HUES48 (cell line): Measurements from ENCODE around the gene AGPAT3.

Source experiments
- H3K27ac ChIP-seq: one replicate; pipeline ENCODE4 v1.7.0; 2013; ENCODE audit warnings: low read depth, low read length, inconsistent platforms
- H3K27me3 ChIP-seq: 2 replicates; pipeline ENCODE4 v1.6.1; 2013; ENCODE audit warnings: mild to moderate bottlenecking, low read length; ENCODE audit not compliant: control insufficient read depth, insufficient read depth
- H3K36me3 ChIP-seq: 2 replicates; pipeline ENCODE4 v1.6.1; 2013; ENCODE audit warnings: low read length; ENCODE audit not compliant: control insufficient read depth, insufficient read depth
- H3K4me1 ChIP-seq: 2 replicates; pipeline ENCODE4 v1.6.1; 2013; ENCODE audit warnings: mild to moderate bottlenecking, low read length; ENCODE audit not compliant: control insufficient read depth, insufficient read depth
- H3K4me3 ChIP-seq: 2 replicates; pipeline ENCODE4 v1.5.1; 2013; ENCODE audit warnings: mild to moderate bottlenecking, low read depth, low read length
- H3K9ac ChIP-seq: 2 replicates; pipeline ENCODE4 v1.6.1; 2013; ENCODE audit warnings: mild to moderate bottlenecking, low read depth, low read length, moderate library complexity
- H3K9me3 ChIP-seq: 2 replicates; pipeline ENCODE4 v1.6.1; 2013; ENCODE audit warnings: low read length; ENCODE audit not compliant: control insufficient read depth, insufficient read depth

The AGPAT3 gene

DNA sequence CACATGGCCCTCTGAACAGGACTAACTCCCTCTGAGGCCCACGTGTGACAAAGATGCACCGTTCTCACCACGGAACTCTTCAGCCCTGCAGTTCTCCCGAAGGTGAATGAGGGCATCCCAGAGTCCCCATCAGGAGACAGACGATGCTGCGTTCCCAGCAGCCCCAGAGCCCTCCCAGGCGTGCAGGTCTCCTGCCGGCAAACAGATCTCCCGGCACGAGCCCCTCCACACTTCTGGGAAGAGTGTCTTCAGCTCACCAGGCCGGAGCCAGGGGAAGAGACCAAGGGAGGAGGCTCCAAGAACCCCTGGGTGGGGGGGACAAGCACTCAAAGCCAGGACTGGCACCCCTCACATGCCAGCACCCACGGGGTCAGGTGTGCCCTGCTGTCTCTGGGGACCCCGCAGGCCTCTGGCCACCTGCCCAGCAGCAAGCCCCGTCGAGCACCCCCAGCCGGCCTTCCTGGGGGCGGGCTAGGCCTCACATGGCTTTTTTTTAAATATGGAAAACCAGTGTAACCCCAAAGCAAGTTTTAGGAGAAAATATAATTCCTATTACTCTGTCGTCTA lies 102.0 kb downstream of the AGPAT3 start:
- no peak overlapping the region for H3K9ac ChIP-seq

DNA sequence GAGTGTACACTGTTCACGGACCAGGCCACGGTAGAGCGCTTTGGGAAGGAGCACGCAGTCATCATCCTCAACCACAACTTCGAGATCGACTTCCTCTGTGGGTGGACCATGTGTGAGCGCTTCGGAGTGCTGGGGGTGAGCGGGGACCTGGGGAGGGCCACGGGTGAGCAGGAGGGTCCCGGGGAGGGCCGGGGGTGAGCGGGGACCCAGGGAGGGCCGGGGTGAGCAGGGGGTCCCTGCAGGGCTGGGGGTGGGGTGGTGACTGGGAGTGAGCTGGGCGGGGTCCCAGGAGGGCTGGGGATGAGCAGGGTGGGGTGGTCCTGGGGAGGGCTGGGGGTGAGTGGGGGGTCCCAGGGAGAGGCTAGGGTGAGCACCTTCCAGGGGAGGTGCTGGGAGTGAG lies 103.0 kb downstream of the AGPAT3 start:
- H3K4me3 ChIP-seq: no peak overlapping the region
- no peaks in the 10 kb centered on the region for H3K36me3 ChIP-seq
- H3K9ac ChIP-seq: no peak overlapping the region
- no peaks in the 10 kb centered on the region for H3K4me1 ChIP-seq
- no peak overlapping the region for H3K27ac ChIP-seq
- H3K27me3 ChIP-seq: no peaks in the 10 kb centered on the region
- no peaks in the 10 kb centered on the region for H3K9me3 ChIP-seq

More for the DNA sequence above, 102.0 kb downstream of the AGPAT3 start:
- Histone ChIP-seq H3K4me3 (no peak overlapping the region), H3K4me1 (no peaks in the 10 kb centered on the region), H3K27ac (no peak overlapping the region), H3K36me3 (no peaks in the 10 kb centered on the region), H3K9me3 (no peaks in the 10 kb centered on the region), H3K27me3 (no peaks in the 10 kb centered on the region)

DNA sequence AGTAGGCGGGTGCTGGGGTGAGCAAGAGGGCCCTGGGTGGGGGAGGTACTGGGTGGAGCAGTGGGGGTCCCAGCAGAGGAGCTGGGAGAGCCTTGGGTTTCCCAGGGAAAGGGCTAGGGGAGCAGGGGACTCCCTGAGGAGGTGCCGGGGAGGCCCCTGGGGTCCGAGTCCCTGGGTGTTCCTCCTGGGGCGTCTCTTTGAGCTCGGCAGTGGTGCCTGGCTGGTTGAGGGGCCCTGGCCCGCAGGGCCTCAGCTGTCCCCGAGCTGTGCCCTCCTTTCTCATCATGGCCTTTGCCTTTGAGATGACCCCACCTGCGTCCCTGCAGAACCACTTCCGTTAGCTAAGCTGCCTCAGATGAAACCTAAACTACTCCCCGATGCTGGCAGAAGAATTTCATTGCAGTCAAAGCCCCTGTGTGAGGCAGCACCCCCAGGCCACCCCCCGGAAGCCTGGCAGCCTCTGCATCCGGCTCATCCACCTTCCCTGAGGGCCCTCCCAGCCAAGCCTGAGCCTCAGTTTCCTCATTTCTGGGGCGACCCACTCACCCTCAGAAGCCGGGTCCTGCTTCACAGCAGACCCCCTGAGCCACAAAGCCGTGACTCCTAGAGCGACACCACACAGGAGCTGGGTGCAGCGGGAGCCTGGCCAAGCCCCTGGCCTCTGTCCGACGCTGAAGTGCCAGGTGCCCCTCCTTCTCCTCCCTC lies 103.5 kb downstream of the AGPAT3 start:
- no peak overlapping the region for H3K4me3 ChIP-seq
- H3K27ac ChIP-seq: no peak overlapping the region
- H3K27me3 ChIP-seq: no peaks in the 10 kb centered on the region
- H3K9me3 ChIP-seq: no peaks in the 10 kb centered on the region
- H3K36me3 ChIP-seq: no peaks in the 10 kb centered on the region
- H3K4me1 ChIP-seq: no peaks in the 10 kb centered on the region
- no peak overlapping the region for H3K9ac ChIP-seq

DNA sequence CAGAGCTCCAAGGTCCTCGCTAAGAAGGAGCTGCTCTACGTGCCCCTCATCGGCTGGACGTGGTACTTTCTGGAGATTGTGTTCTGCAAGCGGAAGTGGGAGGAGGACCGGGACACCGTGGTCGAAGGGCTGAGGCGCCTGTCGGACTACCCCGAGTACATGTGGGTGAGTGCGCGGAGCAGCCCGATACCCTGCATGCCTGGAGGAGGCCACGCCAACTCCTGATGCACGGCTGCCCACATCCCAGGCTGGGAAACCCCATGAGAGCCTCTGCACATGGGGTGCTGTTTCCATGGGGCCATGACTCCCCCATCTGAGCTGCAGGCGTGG lies 104.1 kb downstream of the AGPAT3 start:
- Histone ChIP-seq H3K36me3 (no peaks in the 10 kb centered on the region), H3K9me3 (no peaks in the 10 kb centered on the region), H3K4me3 (no peak overlapping the region), H3K9ac (no peak overlapping the region), H3K27ac (no peak overlapping the region), H3K4me1 (no peaks in the 10 kb centered on the region), H3K27me3 (no peaks in the 10 kb centered on the region)

DNA sequence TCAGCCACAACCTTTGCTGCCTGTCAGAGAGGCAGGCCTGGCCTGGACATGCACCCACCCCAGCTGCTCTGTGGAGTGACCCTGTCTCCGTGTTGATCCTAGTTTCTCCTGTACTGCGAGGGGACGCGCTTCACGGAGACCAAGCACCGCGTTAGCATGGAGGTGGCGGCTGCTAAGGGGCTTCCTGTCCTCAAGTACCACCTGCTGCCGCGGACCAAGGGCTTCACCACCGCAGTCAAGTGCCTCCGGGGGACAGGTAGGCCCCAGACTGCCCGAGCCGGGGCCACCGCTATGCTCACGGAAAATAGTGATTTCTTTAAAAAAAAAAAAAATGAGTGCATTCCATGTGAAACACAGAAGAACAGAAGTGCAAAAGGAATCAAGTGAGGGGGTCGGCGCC lies 105.5 kb downstream of the AGPAT3 start:
- Histone ChIP-seq H3K27ac (no peak overlapping the region), H3K27me3 (no peaks in the 10 kb centered on the region), H3K4me1 (no peaks in the 10 kb centered on the region), H3K9me3 (no peaks in the 10 kb centered on the region), H3K4me3 (no peak overlapping the region), H3K9ac (no peak overlapping the region), H3K36me3 (no peaks in the 10 kb centered on the region)

DNA sequence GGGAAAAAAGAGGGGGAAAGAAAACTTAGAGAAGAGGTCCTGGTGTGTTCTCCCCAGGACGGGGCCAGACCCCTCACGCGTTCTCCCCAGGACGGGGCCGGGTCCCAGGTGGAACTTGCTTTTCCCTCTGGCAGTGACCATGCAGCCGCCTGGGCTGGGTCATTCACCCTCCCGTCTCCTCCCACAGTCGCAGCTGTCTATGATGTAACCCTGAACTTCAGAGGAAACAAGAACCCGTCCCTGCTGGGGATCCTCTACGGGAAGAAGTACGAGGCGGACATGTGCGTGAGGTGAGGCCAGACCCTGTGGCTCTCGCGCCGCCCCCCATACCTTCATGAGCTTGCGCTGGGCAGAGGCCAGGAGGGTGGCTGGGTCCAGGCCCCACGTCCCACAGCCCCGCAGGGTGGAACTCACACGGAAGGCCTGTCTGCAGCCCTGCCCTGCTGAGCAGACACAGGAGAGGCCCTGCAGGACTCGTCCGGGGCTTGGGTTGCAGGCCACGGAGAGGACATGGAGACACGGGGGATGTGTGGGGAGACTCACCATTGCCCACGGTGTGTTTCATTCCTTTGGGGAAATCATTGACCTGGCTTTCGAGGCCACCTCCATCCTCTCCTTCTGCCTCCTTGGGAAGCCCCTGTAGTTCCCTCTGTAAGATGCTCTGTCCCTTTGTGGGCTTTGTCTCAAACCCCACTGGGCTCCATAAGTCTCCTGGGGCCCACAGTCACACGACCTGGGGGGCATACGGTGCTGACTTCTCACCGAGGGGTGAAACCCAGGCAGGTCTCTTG lies 106.4 kb downstream of the AGPAT3 start:
- Histone ChIP-seq H3K4me3 (no peak overlapping the region), H3K9me3 (no peaks in the 10 kb centered on the region), H3K27me3 (no peaks in the 10 kb centered on the region), H3K9ac (no peak overlapping the region), H3K27ac (no peak overlapping the region), H3K36me3 (no peaks in the 10 kb centered on the region), H3K4me1 (no peaks in the 10 kb centered on the region)

DNA sequence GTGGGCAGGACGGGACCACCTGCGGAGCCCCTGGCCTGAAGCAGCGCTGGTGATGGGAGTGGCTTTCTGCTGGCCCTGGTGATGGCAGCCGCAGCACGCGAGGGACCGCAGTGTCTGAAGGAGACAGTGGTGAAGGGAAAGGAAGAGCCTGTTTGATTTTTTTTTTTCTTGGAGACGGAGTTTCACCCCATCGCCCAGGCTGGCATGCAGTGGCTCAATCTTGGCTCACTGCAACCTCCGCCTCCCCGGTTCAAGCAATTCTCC lies 106.9 kb downstream of the AGPAT3 start:
- Histone ChIP-seq H3K9ac (no peak overlapping the region), H3K27ac (no peak overlapping the region), H3K36me3 (no peaks in the 10 kb centered on the region), H3K4me1 (no peaks in the 10 kb centered on the region), H3K4me3 (no peak overlapping the region), H3K27me3 (no peaks in the 10 kb centered on the region), H3K9me3 (no peaks in the 10 kb centered on the region)

DNA sequence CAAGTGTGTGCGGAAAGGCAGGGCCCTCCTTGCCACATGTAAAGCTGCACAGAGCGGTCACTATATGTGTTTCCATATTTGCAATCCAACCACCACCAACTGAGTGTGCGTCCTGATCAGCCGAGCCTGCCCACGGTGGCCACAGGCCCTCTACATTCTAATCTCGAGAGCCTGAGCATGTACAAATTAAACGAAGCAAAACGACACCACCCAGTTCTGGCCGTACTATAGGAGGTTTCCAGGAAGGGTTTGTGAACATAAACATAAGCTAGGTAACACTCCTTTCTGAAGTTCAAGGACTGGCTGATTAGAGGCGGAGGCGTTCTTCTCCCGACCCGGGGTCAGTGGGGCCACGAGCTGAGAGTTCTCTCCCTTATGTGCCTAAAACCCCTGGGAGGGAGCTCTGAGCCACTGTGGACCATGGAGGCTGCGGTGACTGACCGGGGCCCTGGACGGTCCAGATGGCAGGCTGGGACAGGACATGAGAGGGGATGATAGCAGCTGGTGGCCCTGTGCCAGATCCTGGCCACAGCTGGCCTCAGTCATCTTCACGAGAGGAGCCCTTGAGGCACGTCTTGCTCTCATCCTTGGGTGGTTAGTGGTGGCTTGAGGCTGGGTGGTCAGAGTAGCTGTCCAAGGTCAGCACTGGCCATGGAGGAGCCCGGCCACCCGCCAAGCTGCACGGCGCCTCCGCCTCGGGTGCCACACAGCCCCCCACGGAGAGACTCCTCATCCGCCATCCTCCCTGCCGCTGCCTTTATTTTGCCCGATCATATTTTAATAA lies 108.0 kb downstream of the AGPAT3 start:
- H3K4me1 ChIP-seq: no peaks in the 10 kb centered on the region
- no peak overlapping the region for H3K27ac ChIP-seq
- H3K9ac ChIP-seq: no peak overlapping the region
- no peaks in the 10 kb centered on the region for H3K27me3 ChIP-seq
- no peaks in the 10 kb centered on the region for H3K36me3 ChIP-seq
- no peaks in the 10 kb centered on the region for H3K9me3 ChIP-seq
- H3K4me3 ChIP-seq: no peak overlapping the region

DNA sequence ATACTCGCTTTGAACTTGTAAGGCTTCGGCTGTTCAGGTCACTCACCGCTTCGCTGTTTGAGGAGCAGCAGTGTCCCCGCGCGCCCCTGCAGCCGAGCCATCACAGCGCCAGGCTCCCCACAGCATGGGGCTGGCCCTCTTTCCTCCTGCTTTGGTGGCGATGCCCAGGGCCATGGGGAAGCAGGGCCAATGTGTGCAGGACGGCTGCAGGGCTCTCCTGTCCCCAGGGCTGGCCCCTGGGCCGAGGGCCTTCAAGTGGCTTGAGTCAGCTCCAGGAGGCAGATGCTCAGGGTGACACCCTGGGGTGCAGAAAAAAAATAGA lies 108.6 kb downstream of the AGPAT3 start:
- Histone ChIP-seq H3K27me3 (no peaks in the 10 kb centered on the region), H3K36me3 (no peaks in the 10 kb centered on the region), H3K4me3 (no peak overlapping the region), H3K9me3 (no peaks in the 10 kb centered on the region), H3K27ac (no peak overlapping the region), H3K9ac (no peak overlapping the region), H3K4me1 (no peaks in the 10 kb centered on the region)

DNA sequence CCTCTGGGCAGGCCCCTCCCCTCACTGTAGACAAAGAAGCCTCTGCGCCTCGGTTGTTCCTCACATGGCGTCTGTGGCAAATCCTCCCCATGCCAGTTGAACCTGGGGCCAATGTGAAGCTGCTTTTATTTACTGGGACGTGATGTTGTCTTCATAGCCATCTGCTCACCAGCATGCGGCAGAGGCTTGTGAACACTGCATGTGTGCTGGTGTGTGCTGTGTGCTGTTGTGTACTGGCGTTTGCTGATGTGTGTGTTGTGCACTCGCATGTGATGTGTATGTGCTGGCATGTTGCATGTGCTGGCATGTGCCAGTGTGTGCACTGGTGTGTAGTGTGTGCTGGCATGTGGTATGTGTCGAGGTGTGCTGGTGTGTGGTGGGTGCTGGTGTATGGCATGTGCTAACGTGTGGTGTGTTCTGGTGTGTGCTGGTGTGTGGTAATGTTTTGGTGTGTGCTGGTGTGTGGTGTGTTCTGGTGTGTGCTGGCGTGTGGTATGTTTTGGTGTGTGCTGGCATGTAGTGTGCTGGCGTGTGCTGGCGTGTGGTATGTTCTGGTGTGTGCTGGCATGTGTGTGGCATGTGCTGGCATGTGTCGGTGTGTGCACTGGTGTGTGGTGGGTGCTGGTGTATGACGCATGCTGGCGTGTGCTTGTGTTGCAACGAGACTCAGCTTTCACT lies 109.9 kb downstream of the AGPAT3 start:
- no peaks in the 10 kb centered on the region for H3K36me3 ChIP-seq
- no peak overlapping the region for H3K4me3 ChIP-seq
- no peaks in the 10 kb centered on the region for H3K27me3 ChIP-seq
- no peaks in the 10 kb centered on the region for H3K4me1 ChIP-seq
- no peak overlapping the region for H3K27ac ChIP-seq
- H3K9me3 ChIP-seq: no peaks in the 10 kb centered on the region
- H3K9ac ChIP-seq: no peak overlapping the region
